Smooth muscle cell (in vitro differentiated cells): ENCODE results near the gene MFGE8. TPM values are rescaled to one million over a fixed set of nuclear protein-coding genes. Genes with fewer than 3 reads are reported as not detected.

Experiments used
- DNase-seq: peaks from one replicate; lab custom pipeline; 2025; ENCODE audit not compliant: unreplicated experiment; lab: John Stamatoyannopoulos, UW
- H2AFZ ChIP-seq: fragments of 200-600 bp; sonication (generic); 2 replicates; pipeline ENCODE4 v1.6.0; 2016; ENCODE audit warnings: antibody characterized with exemption, low read depth, mild to moderate bottlenecking
- H3F3A ChIP-seq: fragments of 200-600 bp; sonication (generic); 2 replicates; pipeline ENCODE4 v1.6.0; 2017; ENCODE audit warnings: antibody characterized with exemption, low read depth
- H3K27ac ChIP-seq: fragments of 200-600 bp; sonication (generic); 2 replicates; pipeline ENCODE4 v1.5.1; 2016; ENCODE audit warnings: low read depth, mild to moderate bottlenecking
- H3K27me3 ChIP-seq: fragments of 200-600 bp; sonication (generic); 2 replicates; pipeline ENCODE4 v1.6.1; 2016; ENCODE audit warnings: low read depth, mild to moderate bottlenecking
- H3K36me3 ChIP-seq: fragments of 200-600 bp; sonication (generic); 2 replicates; pipeline ENCODE4 v1.5.1; 2016; ENCODE audit warnings: low read depth
- H3K4me1 ChIP-seq: fragments of 200-600 bp; sonication (generic); 2 replicates; pipeline ENCODE4 v1.5.1; 2016; ENCODE audit warnings: low read depth
- H3K4me2 ChIP-seq: fragments of 200-600 bp; sonication (generic); 2 replicates; pipeline ENCODE4 v1.6.0; 2016; ENCODE audit warnings: mild to moderate bottlenecking
- H3K4me3 ChIP-seq: fragments of 200-600 bp; sonication (generic); 2 replicates; pipeline ENCODE4 v1.5.1; 2016; ENCODE audit warnings: mild to moderate bottlenecking
- H3K79me2 ChIP-seq: fragments of 200-600 bp; sonication (generic); 2 replicates; pipeline ENCODE4 v1.6.0; 2016; ENCODE audit warnings: low read depth, mild to moderate bottlenecking
- H3K9ac ChIP-seq: fragments of 200-600 bp; sonication (generic); 2 replicates; pipeline ENCODE4 v1.6.0; 2016; ENCODE audit warnings: low read depth
- H3K9me3 ChIP-seq: fragments of 200-600 bp; sonication (generic); replicated peaks from 2 replicates; pipeline ENCODE4 v1.5.1; 2016; ENCODE audit warnings: low read depth
- H4K20me1 ChIP-seq: fragments of 200-600 bp; sonication (generic); 2 replicates; pipeline ENCODE4 v1.6.0; 2016; ENCODE audit warnings: low read depth
- CTCF ChIP-seq: fragments of 200-600 bp; sonication (generic); IDR thresholded peaks from 2 replicates; pipeline ENCODE4 v1.5.1; 2017; ENCODE audit warnings: borderline replicate concordance, mild to moderate bottlenecking, antibody characterized with exemption; ENCODE audit not compliant: insufficient read depth, poor library complexity, severe bottlenecking
- WGBS: methylation state at CpG from one replicate; pipeline ENCODE4 v1.1.7; 2016; ENCODE audit warnings: low lambda C conversion rate; 5-methylcytosine and 5-hydroxymethylcytosine counted together
- polyA plus RNA-seq: library from polyadenylated mRNA; unstranded; fragments of >200 nt; fragmentation: Nextera tagmentation; extraction: Ambion mirVana; gene quantifications from 2 replicates; pipeline ENCODE4 v1.2.1, GENCODE V29; 2016
- total RNA-seq: library from RNA; depleted of rRNA; stranded (reverse); fragments of >200 nt; gene quantifications from 2 replicates; pipeline ENCODE4 v1.2.3, GENCODE V29; 2014

Gene MFGE8
- total and polyA plus RNA-seq, 2 experiments from 2014 or later: 185 to 237 TPM

GRCh38 chr15:88890495-88890894, 22.7 kb downstream of the MFGE8 start:
- TF ChIP-seq CTCF: no peak
- no peak overlapping the region for H3K27ac ChIP-seq
- no peaks in the 10 kb centered on the region for H4K20me1 ChIP-seq
- H3K4me3 ChIP-seq: no peak overlapping the region
- H3K27me3 ChIP-seq: peaks cover 16% of the 10 kb centered on the region
- no peaks in the 10 kb centered on the region for H3K36me3 ChIP-seq
- no peak overlapping the region for H2AFZ ChIP-seq
- H3K4me2 ChIP-seq: no peak overlapping the region
- H3K4me1 ChIP-seq: peaks cover 9% of the 10 kb centered on the region
- H3K9me3 ChIP-seq: no peaks in the 10 kb centered on the region
- no peak for DNase-seq
- WGBS: 80% methylated on average over 4 of the region's 4 CpGs
- no peak overlapping the region for H3K9ac ChIP-seq
- no peaks in the 10 kb centered on the region for H3F3A ChIP-seq
- H3K79me2 ChIP-seq: no peaks in the 10 kb centered on the region

DNA sequence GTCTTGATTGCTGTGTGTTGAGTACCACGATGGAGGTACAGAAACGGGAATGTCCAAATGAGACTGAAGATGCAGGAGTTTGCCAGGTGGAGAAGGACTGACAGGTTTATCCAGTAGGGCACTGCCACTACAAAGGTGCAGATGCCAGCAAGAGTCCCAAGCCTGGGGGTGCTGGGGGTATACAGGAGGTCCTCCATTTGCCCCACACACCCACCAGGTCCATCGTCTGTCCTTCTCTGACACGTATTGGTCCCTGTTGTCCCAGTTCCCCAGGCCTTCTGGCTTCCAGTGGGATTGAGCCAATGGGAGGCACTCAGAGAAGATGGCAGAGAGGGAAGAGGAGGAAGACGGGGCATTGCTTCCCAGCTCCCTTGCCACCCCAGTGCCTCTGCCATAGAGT, 24.5 kb downstream of the MFGE8 start:
- H3K27me3 ChIP-seq: no peaks in the 10 kb centered on the region
- no peak overlapping the region for H3K9ac ChIP-seq
- H3K9me3 ChIP-seq: no peaks in the 10 kb centered on the region
- no peak overlapping the region for H3K4me3 ChIP-seq
- no peaks in the 10 kb centered on the region for H4K20me1 ChIP-seq
- H3K36me3 ChIP-seq: no peaks in the 10 kb centered on the region
- H3K4me2 ChIP-seq: no peak overlapping the region
- H2AFZ ChIP-seq: no peak overlapping the region
- no peaks in the 10 kb centered on the region for H3K79me2 ChIP-seq
- no peak for DNase-seq
- no peaks in the 10 kb centered on the region for H3F3A ChIP-seq
- no peak for TF ChIP-seq CTCF
- 95% methylated on average over 5 of the region's 5 CpGs for WGBS
- no peak overlapping the region for H3K27ac ChIP-seq
- H3K4me1 ChIP-seq: no peaks in the 10 kb centered on the region

DNA sequence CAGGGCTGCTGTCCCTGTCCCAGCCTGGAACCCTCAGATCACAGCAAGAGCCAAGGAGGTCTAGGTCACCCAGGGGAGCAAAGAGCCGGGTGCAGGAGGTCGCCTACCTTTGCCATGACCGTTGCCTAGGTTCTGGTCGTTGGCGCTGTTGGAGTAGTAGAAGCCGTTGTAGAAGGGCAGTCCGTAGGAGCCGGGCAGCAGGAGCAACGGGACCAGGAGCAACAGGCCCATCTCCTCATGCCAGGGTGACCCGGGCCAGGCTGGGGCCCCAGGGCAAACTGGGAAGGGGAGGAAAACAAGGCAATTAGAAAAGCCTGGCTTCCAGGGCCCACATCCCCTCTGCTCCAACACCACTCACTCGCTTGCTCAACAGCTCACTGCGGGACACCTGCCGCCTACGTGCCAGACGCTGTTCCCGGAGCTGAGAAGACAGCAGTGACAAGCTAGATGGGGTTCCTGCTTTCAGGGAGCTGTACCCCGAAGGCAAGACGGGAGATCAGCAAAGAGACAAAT, 26.1 kb downstream of the MFGE8 start:
- Histone ChIP-seq H3K9me3 (no peaks in the 10 kb centered on the region), H3K36me3 (no peaks in the 10 kb centered on the region), H3K27me3 (no peaks in the 10 kb centered on the region), H3K79me2 (no peaks in the 10 kb centered on the region), H3K4me1 (no peaks in the 10 kb centered on the region), H3K4me3 (no peak overlapping the region), H3F3A (no peaks in the 10 kb centered on the region), H4K20me1 (no peaks in the 10 kb centered on the region), H3K4me2 (no peak overlapping the region), H2AFZ (no peak overlapping the region), H3K27ac (no peak overlapping the region), H3K9ac (no peak overlapping the region)
- TF ChIP-seq CTCF: no peak
- WGBS: 91% methylated on average over 18 of the region's 18 CpGs
- DNase-seq: no peak

GRCh38 chr15:88882785-88883184, 30.4 kb downstream of the MFGE8 start:
- Histone ChIP-seq H3K9ac (no peak overlapping the region), H3K27ac (no peak overlapping the region)

More at GRCh38 chr15:88882785-88883184, 30.4 kb downstream of the MFGE8 start:
- H3K4me2 ChIP-seq: no peak overlapping the region
- H3K36me3 ChIP-seq: no peaks in the 10 kb centered on the region
- DNase-seq: no peak
- no peaks in the 10 kb centered on the region for H3F3A ChIP-seq
- H2AFZ ChIP-seq: no peak overlapping the region
- TF ChIP-seq CTCF: no peak
- no peaks in the 10 kb centered on the region for H3K9me3 ChIP-seq
- WGBS: 73% methylated on average over 4 of the region's 4 CpGs
- no peaks in the 10 kb centered on the region for H3K79me2 ChIP-seq
- H3K4me1 ChIP-seq: no peaks in the 10 kb centered on the region
- H3K27me3 ChIP-seq: no peaks in the 10 kb centered on the region
- H3K4me3 ChIP-seq: no peak overlapping the region
- no peaks in the 10 kb centered on the region for H4K20me1 ChIP-seq
